Bronchial epithelial cell (primary cell): ENCODE measurements around the gene EPC1. TPM values are rescaled to one million over a fixed set of nuclear protein-coding genes. Genes with fewer than 3 reads are reported as not detected.
"Not testable (repeated sequence)": the region's sequence is repeated elsewhere in the genome, so short reads cannot be mapped to it uniquely, and the experiment has no call there.

ENCODE experiments used
- DNase-seq: peaks from one replicate; pipeline ENCODE4 v3.0.0-alpha.2; 2010; ENCODE audit warnings: low read depth
- FAIRE-seq: peaks from 2 replicates; lab custom pipeline; 2011; peaks lifted over from hg19 to GRCh38; lab: Jason Lieb, UNC
- H3K27me3 ChIP-seq: 2 replicates; pipeline ENCODE4 v1.5.1; 2011; ENCODE audit warnings: low read length; ENCODE audit not compliant: control insufficient read depth, insufficient read depth
- H3K36me3 ChIP-seq: 2 replicates; pipeline ENCODE4 v1.5.1; 2011; ENCODE audit warnings: low read length; ENCODE audit not compliant: control insufficient read depth, insufficient read depth
- H3K4me3 ChIP-seq: 2 replicates; pipeline ENCODE4 v1.5.1; 2011; ENCODE audit warnings: mild to moderate bottlenecking, low read depth, low read length, control low read depth
- CTCF ChIP-seq: IDR thresholded peaks from 2 replicates; pipeline ENCODE4 v1.5.1; 2011; ENCODE audit warnings: mild to moderate bottlenecking, moderate library complexity, low read length, control low read depth, inconsistent platforms; ENCODE audit not compliant: insufficient read depth, severe bottlenecking
- total RNA-seq: library from RNA; depleted of rRNA; stranded (reverse); fragments of >200 nt; gene quantifications from 2 replicates; pipeline ENCODE4 v1.2.1, GENCODE V29; 2014

The EPC1 gene
- 12.6 and 20.5 TPM in 2 replicates for total RNA-seq

GRCh38 chr10:32346551-32347362 lies at the start of gene EPC1:
Gene EPC1 (minus strand): TSS chr10:32347158. CDS start chr10:32346915, 243 bp downstream.
- FAIRE-seq, result no peak
- Histone ChIP-seq H3K27me3 (no peaks in the 10 kb centered on the region), H3K4me3 (peak within 1 kb of the TSS; percentile 99), H3K36me3 (peaks cover 1% of the 10 kb centered on the region)
- no peak for TF ChIP-seq CTCF
- DNase-seq, result peak; percentile 70

- no peak for DNase-seq
- no peak for TF ChIP-seq CTCF
- Histone ChIP-seq H3K36me3 (no peaks in the 10 kb centered on the region), H3K27me3 (no peaks in the 10 kb centered on the region), H3K4me3 (no peak overlapping the region)
- FAIRE-seq, result no peak
These were observed 47.0 kb upstream of the EPC1 start for GRCh38 chr10:32393911-32394310.

- not testable (repeated sequence) for H3K4me3 ChIP-seq, H3K36me3 ChIP-seq, FAIRE-seq, H3K27me3 ChIP-seq, DNase-seq
These were observed 45.3 kb upstream of the EPC1 start for GRCh38 chr10:32392284-32392683.

GRCh38 chr10:32390193-32390592 lies 43.2 kb upstream of the EPC1 start:
- Histone ChIP-seq H3K36me3 (no peaks in the 10 kb centered on the region), H3K27me3 (no peaks in the 10 kb centered on the region), H3K4me3 (no peak overlapping the region)
- no peak for TF ChIP-seq CTCF
- FAIRE-seq (no peak), DNase-seq (no peak)

GRCh38 chr10:32388258-32389027 lies 41.5 kb upstream of the EPC1 start:
- H3K4me3 ChIP-seq, result no peak overlapping the region
- DNase-seq (no peak), FAIRE-seq (no peak)
- H3K36me3 ChIP-seq, result no peaks in the 10 kb centered on the region
- no peaks in the 10 kb centered on the region for H3K27me3 ChIP-seq
- TF ChIP-seq CTCF, result no peak

- TF ChIP-seq CTCF, result no peak
- FAIRE-seq (no peak), DNase-seq (peak; percentile 26)
- H3K4me3 ChIP-seq, result no peak overlapping the region
- H3K27me3 ChIP-seq, result no peaks in the 10 kb centered on the region
- H3K36me3 ChIP-seq, result no peaks in the 10 kb centered on the region
These were observed 39.8 kb upstream of the EPC1 start for GRCh38 chr10:32386623-32387260.
